D341Med (cell line): ENCODE measurements around the gene LONP2.
"Not testable (repeated sequence)": the region's sequence is repeated elsewhere in the genome, so short reads cannot be mapped to it uniquely, and the experiment has no call there.

Experiments
- DNase-seq: peaks from one replicate; pipeline ENCODE4 v3.0.0; 2012; ENCODE audit warnings: low spot score

LONP2 gene

DNA sequence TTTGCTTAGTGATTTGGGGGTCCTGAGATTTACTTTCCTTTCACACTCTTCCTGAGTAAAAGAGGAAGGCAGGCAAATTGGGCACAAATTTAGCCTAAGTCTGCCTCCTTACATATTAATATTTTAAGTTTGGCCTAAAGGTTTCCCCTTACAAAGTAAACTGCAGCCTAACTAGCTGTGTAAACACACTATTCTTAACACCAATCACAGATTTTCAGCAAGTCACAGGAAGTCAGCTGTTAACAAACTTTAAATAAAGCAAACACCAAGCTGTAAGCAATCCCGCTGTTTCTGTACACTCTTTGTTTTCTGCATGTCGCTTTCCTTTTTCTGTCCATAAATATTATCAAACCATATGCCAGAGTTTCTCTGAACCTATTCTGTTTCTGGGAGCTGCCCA is 48.4 kb downstream of the LONP2 start:
- DNase-seq = no peak

DNA sequence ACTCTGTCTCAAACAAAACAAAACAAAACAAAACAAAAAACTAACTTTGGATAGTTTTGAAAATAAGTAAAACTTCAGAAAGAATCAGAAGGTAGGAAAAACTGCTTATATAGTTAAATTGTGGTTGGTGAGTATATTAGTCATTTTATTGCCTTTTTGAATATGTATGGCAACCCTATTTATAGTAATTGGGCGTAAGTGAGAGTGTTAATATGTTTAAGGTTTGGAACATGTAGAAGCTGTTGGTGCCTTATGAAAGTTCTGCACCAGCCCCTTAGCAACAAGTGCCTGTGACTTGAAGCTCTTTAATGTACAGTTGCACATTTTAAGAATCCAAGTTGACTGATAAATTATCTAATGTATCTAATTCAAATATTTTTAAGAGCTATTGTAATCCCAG is 50.6 kb downstream of the LONP2 start:
- DNase-seq = no peak

DNA sequence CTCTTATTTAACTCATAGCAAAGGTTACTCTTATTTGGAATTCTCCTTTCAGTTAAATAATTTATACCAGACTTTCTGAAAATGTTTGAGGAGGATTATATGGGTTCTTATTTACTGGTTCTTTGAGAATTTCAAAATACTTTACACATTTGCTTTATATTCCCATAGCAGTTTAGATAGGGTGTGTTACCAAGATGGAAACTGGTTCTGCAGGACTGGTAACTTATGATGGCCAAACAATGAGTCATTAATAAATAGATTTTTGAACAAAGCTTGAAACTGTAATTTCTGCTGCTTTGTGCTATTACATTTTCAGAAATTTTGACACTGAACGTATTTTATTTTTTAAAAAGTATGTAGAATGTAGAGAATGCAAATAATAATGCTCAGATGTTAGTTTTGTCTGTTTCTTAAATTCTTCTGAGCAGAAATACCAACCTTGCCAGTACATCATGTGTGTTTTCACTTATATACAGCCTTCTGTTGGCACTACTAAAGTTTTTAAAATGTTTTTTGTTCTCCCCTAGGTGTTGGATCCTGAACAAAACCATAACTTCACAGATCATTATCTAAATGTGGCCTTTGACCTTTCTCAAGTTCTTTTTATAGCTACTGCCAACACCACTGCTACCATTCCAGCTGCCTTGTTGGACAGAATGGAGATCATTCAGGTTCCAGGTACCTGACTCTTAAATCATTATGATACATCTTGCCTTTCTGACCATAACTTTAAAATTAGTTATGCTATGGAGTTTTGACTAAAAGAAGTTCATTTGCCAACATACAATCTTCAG is 51.6 kb downstream of the LONP2 start:
- DNase-seq = no peak

DNA sequence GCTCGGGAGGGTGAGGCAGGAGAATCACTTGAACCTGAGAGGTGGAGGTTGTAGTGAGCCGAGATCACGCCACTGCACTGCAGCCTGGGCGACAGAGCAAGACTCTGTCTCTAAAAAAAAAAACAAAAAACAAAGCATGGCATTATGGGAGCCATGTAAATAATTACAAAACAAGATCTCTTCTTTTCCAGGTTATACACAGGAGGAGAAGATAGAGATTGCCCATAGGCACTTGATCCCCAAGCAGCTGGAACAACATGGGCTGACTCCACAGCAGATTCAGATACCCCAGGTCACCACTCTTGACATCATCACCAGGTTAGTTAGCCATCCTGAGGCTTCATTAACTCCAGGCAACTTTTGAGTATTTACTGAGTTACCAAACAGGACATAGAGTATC is 55.4 kb downstream of the LONP2 start:
- DNase-seq = no peak

DNA sequence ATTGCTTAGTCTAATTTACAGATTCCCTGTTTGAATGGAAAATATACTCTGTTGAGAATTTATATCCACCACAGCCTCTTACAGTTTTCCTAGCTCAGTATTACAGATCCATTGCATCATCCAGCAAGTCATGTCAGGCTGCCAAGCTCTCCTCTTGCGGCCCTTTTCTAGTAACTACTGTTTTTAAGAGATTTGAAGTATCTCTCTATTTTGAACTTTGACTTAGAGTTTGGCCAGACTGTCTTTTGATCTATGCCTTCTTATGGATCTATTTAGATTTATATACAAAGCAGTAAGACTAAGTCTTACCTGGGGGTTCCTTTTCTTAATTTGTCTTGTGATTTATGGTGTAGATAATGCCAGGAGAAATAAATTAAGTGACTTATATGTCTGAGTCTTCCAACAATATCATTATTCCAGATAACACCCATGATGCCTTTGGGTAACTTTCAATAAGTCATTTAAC is 56.3 kb downstream of the LONP2 start:
- DNase-seq = no peak

DNA sequence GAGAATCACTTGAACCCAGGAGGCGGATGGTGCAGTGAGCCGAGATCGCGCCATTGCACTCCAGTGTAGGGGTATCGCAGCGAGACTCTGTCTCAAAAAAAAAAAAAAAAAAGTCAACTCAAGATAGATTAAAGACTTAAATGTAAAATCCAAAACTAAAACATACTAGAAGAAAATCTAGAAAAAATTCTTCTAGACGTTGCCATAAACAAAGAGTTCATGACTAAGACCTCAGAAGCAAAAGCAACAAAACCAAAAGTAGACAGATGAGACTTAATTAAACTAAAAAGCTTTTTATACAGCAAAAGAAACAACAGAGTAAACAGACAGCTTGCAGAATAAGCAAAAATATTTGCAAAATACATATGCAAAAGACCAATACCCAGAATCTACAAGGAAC is 64.4 kb downstream of the LONP2 start:
- no peak for DNase-seq

DNA sequence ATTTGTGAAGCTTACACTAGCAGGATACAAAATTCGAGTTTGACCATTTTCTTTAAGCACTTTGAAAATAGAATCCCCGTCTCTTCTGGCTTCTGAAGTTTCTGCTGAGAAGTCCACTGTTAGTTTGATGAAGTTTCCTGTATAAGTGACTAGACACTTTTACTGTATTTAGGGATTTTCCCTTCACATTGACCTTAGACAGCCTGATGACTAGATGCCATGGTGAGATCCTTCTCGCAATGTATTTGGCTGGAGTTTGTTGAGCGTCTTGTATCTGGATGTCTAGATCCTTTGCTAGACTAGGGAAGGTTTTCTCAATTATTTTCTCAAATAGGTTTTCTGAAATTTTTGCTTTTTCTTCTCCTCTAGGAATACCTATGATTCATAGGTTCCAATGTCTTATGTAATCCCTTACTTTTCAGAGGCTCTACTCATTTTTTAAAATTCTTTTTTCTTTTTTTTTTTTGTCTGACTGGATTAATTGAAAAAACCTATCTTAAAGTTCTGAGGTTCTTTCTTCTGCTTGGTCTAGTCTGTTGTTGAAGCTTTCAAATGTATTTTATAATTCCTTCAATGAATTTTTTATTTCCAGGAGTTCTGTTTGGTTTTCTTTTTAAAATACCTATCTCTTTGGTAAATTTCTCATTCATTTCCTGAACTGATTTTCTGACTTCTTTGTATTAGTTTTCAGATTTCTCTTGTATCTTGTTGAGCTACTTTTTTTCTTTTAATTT is 67.0 kb downstream of the LONP2 start:
- DNase-seq = no peak

DNA sequence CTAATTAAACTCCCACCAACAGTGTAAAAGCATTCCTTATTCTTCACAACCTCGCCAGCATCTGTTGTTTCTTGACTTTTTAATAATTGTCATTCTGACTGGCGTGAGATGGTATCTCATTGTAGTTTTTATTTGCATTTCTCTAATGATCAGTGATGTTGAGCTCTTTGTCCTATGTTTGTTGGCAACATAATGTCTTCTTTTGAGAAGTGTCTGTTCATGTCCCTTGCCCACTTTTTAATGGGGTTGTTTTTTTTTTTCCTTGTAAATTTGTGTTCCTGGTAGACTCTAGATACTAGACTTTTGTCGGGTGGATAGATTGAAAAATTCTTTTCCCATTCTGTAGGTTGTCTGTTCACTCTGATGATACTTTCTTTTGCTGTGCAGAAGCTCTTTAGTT is 69.8 kb downstream of the LONP2 start:
- DNase-seq = not testable (repeated sequence)

DNA sequence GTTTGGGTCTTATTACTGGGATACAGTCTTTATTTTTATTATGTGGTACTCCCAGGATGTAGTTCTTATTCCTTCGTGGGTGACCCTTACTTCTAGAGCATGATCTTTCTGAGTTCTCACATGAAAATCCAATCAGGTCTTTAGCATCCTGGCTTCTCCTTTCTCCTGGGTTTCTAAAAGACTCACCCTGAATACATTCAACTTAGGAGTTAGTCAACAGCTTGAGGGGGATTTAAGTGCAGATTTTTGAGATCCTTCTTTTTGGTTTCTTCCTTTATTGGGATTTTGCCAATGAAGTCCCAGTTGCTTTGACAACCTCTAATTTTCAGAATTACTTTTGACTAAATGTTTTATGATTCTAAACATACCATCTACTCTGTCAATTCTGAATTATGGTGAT is 72.9 kb downstream of the LONP2 start:
- no peak for DNase-seq

DNA sequence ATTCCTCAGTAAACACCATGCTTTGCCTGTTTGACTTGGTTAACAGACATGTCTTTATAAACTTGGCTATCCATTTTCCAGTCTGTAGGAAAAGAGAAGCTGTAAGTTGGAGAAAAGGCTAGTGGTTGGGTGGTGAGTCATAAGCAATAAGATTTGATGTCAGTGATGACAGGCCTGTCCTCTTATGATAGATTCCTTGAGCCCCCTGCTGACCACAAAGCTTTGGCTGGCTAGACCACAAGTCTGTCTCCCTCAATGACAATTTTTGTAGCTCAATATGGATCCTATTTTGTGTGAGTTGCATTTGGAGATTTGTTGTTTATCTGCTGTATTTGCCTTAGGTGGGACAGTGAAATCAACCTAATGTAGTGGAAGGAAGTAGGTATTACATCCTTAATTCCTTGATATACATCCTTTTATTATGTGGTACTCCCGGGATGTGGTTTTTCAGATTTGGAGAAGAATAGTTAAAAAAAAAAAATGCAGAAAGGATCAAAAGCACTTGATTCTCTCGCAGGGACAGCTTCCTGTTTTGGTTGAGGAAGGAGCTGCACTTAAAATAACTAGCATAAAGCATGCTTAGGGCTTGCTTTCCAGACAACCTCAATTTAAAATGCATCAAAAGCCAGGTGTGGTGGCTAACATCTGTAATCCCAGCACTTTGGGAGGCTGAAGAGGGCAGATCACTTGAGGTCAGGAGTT is 73.7 kb downstream of the LONP2 start:
- DNase-seq = no peak

DNA sequence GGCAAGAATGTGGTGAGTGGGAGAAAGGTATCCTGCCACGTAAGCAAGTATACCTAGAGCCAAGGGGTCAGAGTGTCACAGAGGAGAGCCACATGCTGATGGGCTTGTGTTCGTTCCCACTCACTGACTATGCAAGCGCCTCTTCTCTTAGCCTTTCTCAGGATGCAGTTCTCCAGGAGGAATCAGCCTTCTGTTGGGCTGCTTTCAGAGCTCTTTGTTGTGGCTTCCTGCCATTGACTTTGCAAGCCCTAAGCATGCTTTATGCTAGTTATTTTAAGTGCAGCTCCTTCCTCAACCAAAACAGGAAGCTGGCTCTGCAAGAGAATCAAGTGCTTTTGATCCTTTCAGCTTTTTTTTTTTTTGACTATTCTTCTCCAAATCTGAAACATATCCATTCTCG is 74.5 kb downstream of the LONP2 start:
- DNase-seq = no peak

DNA sequence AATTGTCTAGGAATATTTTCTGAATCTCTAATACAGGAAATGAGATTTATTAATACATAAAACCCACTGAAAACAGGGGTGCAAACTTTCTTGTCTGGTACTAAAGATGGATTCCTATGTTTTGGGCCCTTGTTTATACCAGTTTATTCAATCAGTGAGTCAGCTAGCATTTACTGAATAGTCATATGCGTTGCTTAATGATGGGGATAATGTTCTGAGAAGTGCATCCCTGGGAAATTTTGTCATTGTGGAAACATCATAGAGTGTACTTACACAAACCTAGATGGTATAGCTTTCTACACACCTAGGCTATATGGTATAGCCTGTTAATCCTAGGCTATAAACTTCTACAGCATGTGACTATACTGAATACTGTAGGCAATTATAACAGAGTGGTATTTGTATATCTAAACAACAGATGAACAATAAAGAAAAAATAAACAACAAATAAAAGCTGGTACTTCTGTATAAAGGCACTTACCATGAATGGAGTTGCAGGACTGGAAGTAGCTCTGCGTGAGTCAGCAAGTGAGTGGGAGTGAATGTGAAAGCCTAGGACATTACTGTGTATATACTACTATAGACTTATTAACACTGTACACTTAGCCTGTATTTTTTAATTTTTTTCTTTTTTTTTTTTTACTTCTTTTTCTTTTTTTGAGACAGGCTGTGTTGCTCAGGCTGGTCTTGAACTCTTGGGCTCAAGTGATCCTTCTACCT is 77.4 kb downstream of the LONP2 start:
- DNase-seq = no peak

DNA sequence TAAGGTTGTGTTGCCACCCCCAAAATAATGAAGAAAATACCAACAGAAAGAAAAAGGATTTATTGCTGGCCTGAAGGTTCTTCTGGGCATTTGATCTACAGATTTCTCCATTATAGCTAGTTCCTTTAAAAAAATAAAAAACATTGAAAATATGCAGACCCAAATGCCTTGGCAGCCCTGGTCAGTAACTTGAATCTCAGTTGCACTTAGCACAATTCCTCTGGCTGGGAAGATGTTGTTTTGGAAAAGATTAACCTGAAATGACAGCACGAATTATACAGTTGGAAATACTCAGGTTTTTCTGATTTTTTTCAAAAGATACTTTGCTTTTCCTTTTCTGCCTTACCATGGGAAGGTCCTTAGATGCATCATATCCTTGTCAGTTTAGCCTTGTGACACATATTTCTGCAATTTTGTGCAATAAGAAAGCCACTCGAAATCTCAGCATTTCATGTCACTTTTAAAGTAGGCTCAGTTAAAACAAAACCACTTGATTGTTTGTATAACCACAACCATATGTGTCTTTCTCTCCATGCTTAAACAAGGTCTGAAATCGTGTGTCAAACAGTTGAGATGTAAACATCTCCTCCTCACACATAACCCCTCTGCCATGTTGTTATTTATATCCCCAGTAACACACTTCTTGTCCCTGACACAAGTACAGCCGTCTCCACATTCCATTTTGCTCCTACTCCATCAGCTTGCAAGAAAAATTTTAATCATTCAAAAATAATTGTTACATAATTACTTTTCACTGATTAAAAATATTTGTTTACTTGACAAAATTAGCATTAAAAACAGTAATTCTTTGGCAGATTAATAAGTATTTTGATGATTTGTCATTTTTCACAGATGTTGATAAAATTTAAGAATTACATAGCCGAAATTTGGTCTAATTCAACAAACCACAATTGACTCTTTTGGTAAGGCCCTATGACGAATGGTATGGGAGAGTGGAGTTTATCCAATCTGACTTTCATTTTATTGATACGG is 80.0 kb downstream of the LONP2 start:
- no peak for DNase-seq

DNA sequence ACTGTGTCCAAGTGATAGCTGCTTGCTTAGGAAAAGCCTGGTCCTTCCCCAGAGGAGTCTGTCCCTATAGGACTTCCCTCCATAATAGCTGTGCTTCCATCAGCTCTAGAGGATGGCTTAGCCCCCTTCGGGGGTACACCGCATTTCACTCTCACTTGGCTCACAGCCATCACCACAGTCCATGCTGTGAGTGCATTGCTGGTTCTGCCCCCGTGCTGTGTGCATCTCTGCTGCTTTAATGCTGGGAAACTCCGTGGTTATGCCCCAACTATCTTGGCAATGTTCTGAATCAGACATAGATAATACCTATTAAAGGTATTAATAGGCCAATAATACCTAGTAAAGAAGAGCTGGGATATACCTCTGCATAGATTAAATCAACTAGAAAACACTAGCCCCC is 82.8 kb downstream of the LONP2 start:
- DNase-seq = no peak

DNA sequence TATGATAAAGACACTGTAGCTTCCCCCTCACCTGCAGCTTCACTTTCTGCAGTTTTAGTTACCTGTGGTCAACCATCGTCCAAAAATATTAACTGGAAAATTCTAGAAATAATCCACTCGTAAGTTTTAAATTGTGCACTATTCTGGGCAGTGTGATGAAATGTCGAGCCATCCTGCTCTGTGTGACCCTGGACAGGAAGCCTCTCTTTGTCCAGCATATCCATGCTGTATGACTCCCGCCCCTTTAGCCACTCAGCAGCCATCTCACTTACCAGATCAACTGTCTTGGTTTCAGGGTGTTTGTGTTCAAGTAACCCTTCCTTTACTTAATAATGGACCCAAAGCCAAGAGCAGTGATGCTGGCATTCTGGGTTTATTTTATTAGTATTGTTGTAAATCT is 85.0 kb downstream of the LONP2 start:
- DNase-seq = no peak

DNA sequence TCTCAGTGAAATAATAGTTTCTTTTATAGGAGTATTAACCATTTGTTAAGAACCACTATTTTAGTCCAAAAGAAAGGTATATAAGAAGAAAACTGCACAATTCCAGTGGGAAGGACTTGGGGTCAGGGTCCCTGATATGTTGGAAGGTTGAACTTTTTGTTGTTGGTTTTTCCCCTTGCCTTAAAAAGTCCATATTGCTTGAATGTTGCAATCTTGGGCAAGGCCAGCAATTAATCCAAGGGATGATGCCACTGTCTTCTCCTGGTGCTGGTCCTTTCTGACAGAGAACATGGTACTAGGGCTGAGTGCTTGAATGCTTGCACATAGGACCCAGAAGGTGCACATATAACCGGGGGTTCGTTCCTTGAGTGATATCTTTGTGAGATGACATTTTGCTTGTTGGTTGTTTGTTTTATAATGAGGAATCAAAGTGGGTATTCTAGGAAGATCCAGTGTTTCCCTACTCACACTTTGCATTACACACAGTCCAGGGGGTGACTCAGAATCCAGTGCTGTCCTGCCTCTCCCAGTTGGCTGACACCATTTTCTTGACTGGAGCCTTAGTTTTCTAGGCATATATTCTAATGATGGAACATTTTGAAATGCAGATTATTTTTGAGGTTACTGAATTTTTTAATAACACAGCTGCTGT is 86.2 kb downstream of the LONP2 start:
- no peak for DNase-seq

DNA sequence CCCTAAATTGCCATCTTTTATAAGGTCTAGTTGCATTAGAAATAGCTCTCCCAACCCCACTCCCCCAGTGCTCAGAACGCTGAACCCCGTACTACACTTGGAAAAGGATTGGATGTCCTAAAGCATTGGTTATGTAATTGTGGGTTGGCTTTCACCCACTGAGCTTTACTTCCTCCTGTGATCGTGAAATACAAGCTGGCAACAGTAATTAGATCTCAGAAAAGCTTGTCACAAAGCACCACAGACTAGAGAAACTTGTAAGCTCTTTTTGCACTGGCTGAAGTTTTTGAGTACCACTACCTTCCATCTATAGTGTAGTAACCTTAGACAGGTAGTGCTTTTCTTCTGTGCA is 86.7 kb downstream of the LONP2 start:
- DNase-seq = no peak

DNA sequence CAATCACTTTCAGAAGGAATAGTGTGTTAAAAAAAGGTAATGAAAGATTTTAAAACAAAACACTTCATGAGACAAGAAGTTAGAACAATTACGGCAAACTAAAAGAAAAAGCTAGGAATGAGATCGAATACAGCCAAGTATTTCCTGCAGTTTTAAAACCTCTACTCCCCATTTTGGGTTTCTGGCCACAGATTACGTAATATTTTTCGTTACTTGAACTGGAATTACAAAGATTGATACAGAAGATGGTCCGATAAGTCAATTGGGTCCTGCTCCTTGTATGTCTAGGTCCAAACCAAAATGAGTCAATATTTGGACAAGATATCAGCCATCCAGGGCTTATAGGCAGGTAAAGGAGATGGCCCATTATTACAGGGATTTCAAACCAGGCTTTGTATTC is 88.9 kb downstream of the LONP2 start:
- no peak for DNase-seq

DNA sequence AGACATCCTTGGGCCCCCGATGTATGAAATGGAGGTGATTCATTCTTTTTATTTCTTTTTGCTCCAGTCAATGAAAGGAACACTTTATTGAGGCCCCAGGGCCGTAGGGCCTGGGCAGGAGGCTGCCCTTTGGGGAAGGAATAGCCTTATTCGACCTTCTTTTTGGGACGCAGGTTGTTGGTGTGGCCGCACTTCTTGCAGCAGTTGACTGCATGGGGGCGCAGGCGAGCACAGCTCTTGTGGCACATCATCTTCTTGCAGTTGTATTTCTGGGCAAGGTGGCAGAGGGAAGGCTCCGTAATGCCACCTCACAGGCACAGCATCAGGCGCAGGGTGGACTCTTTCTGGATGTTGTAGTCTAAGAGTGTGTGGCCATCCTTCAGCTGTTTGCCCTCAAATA is 90.2 kb downstream of the LONP2 start:
- no peak for DNase-seq

DNA sequence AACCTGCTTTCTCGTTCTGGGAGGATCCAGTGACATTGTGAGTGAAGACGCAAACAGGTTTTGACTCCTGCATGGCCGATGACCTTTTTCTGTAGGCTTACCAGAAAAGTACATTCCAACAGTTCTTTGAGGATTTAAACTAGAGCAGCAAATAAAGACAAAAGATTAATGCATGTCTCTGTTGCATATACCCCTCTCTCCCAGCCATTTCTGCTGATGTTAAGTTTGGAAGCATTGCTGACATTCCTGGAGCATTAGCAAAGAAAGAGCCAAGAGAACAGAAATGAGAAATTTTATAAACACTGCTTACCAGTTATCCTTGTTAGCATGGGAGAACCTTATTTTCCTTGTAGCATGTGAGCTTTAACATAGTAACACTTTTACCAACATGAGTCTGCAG is 91.9 kb downstream of the LONP2 start:
- DNase-seq = no peak

DNA sequence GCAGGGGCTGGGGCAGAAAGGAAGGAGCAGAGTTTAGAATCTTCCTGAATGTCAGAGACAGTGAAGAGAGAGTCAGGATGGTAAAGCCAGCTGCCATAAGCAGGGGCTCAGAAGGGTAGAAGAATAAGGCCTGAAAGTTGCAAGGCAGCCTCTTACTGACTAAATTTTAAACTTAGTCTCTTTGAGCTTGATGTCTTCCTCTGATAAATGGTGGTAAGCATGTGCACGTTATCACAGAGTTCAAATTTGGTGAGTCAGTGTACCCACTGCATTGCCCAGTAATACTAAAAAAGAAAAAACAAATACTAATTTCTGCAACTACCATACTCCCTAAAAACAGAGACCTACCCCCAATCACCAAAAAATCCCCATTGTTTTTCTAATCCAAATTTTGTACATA is 96.0 kb downstream of the LONP2 start:
- no peak for DNase-seq
